GM19023 (cell line): ENCODE results near the gene TLE3.
"Not testable (repeated sequence)": the region's sequence is repeated elsewhere in the genome, so short reads cannot be mapped to it uniquely, and the experiment has no call there.

Source experiments
- ATAC-seq: cut with Tn5 transposase; IDR thresholded peaks from one replicate; pipeline ENCODE4 v1.9.1; 2021; ENCODE audit warnings: mild to moderate bottlenecking, moderate library complexity; ENCODE audit not compliant: unreplicated experiment

Gene TLE3

GRCh38 chr15:70127288-70127746, 29.6 kb upstream of the TLE3 start:
- ATAC-seq = no peak

DNA sequence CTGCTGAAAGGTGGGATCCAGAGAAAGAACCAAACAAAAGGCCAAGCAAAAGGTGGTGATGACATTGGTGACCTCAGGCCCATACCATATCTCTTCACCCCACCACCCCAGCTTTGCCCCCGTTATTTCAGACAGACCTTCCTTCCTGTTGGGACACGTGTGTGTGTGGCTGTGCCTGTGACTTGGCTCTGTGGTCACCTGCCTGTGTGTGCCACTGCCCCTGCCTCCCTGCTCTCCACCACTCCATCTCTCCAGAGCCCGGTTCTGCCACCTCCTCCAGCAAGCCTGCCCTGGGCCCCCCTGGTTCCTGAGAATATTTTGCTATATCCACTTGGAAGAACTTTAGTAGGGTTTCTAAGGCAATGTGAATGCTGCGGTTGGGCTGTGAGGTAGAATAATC, 28.6 kb upstream of the TLE3 start:
- no peak for ATAC-seq

DNA sequence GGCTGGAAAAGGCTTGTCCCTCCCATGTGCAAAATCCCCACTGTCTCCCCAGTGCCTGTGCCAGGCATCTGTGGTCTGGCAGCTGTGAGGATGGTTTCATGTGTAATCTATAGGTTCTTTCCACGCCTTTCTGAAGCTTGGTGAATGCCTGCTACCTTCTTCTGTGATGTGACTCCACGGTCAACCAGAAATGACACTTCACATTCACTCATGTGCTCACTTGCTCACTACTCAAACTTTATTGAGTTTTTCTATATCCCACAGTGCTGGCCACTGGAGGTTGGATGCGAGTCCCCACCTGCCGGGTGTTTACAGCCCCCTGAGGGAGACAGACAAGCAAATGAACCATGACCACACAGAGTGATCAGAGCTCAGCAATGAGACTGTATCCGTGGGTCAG, 27.9 kb upstream of the TLE3 start:
- no peak for ATAC-seq

DNA sequence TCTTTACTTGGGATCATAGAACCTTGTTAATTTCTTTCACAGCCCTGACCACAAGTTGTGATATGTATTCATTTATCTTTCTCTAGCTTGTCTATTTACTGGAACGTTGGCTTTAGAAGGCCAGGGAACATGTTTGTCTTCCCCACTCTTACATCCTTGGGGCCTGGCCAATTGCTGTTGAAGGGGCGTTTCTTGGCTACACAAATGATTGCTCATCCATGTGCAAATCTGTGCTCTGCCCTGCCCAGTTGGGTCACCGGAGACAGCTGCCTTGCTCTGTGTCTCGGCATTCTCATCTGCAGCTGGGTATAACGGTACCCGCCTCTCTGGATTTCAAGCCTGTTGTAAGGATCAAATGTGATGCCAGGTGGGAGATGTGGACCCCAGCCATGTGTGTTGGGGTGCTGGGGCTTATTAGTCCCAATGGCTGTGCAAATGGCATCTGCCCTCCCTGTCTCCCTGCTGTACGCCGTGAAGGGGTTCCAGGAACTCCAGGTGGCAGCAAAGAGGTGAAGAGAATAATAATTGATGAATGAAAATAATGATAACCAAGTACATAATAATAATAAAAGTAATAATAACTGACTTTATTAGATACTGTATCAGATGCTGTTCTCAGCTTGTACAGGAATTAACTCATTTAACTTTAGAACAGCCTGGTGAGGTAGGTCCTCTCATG, 24.0 kb upstream of the TLE3 start:
- ATAC-seq = no peak

DNA sequence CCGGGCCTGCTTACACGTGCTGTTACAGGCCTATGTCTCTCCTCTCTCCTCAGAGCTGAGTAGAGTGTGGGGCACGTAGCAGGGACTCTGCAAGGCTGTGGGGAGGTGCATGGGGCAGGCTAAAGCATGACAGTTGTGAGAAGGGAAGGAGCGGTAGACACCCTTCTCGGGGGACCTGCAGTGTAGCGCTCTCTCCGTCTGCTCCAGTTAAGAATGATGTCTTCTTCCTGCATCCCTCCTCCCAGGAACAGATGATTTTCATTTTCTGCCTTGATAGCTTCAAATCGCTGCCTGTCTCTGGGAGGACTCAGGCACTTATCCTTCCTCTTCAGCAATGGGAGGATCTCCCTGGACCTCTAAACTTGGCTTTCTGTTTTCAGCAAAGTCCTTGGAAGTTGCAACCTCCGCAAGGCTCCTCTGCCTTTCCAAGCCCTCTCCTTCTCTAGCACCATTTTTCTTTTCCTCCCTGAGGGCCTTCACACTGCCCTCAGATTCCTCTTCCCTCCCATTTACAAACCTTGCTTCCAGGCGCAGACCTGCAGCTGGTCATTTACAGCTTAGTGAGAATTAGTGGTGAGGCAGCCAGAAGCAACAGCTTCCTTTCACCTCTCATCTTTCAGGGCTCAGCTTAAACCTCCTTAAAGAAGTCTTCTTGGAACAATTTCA, 23.4 kb upstream of the TLE3 start:
- ATAC-seq = no peak

DNA sequence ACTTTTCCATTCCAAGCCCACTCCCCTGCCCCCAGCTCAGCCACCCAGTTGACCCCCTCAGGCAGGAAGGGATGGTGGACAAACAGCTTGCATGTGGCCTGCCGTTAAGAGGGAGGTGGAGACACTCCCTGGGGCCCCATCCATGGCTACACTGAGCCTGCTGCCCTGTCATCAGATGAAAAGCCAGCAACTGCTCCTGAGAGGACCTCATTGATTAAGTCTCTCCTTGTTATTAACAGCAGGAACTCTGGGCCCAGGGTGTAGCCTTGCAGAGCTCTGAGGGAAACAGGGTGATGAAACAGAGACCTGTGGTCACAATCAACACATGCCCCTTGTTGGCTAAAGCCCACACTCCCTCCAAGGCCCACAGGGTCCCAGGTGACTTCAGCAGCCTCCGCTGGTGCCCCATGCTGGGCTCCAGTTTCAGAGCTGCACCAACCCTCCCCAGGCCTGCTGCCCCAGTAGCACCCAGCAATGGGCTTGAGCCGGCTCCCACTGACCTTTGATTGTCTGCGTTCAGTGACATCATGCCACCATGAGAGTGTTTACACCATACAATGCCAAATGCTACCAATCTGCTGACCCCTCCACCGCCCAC, 22.3 kb upstream of the TLE3 start:
- ATAC-seq = no peak

GRCh38 chr15:70118599-70118998, 20.9 kb upstream of the TLE3 start:
- no peak for ATAC-seq

- ATAC-seq = no peak
These were observed 18.6 kb upstream of the TLE3 start for GRCh38 chr15:70116317-70116716.

DNA sequence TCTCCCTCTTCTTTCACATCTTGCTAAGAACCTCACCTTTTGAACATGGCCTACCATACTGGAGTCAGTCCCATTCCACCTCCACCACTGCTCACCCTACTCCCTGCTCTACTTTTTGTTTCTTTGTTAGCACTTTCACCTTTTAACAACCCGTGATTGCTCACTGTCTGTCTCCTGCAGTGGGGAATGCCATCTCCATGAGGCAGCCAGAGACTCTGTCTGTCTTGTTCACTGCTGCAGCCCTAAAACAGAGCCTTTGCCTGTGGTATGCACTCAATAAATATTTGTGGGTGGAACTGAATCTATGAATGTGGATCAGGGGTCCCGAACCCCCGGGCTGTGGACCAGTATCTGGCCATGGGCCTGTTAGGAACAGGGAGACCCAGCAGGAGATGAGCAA, 16.5 kb upstream of the TLE3 start:
- ATAC-seq = no peak

DNA sequence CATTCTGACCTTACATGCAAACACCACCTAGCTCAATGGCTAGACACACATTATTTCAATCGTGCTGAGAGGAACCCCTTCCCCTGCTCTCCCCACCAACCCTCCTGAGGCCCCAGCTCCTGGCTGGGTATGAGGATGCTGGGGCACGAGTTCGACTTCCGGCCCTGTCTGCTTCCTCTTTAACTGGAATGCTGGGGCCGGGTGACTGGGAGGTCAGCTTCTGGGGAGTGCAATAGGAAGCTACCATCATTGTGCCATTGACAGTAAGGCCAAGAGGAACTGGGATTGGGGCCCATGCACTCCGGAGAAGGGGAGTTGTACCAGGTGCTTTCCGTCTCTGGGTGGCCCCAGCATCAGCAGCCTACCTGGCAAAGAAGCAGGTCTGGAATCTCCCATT, 15.6 kb upstream of the TLE3 start:
- no peak for ATAC-seq

- not testable (repeated sequence) for ATAC-seq
These were observed 15.0 kb upstream of the TLE3 start for GRCh38 chr15:70112572-70113303.

- ATAC-seq = no peak
These were observed 14.3 kb upstream of the TLE3 start for GRCh38 chr15:70112074-70112395.

DNA sequence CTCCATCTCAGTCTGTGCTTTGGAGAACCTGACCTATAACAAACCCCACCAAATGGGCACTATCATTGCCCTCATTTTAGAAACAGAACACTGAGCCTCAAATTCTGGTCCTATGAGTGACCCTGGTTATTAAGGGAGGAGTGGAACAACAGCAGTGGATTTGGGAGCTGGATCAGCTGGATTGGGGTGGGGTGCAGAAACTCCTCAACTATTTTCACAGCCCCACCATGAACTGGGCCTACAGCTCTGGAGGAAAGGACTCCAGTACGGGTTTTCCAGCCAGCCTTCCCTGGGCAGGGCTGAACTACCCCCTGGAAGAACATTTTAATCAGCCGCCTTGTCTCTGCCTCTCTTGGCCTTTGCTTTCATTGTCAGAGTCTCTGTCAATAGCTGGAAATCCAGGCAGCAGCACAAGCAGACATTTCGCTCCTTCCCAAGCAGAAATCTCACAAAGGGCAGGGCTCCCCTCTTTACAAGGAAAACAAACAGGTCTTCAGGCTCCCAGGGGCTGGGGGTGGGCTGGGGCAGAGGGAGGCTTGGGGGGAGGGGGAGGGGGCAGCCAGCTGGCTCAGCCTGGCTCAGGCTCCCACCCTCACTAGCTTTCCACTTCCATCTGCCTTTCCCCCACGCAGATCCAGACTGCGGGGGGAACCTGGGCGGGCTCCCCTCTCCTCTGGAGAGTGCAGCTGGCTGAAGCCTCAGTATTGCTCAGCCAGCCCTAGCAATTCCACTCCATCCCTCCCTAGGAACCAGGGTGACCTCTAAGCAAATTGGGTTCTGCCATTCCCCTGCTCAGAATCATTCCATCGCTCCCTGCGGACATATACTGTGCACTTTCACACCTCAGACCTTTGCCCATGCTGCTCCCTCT, 13.7 kb upstream of the TLE3 start:
- ATAC-seq = no peak

DNA sequence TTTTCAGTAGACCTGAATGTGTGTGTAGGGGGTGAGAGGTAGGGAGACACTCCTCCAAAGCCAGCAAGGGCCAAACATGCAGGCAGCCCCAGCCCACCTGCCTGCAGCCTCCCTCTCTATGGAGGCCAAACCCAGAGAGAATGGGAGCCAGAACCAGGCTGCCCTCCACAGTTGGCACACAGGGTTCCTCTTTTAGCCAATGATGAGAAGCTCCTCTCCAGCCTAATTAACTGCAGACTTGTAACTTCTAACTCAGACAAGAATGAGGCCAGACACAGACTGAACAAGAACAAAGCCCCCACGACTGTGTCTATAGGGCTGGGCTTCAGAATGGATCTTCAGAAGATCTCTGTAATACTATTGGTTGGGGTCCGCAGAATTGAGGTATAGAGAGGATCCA, 12.3 kb upstream of the TLE3 start:
- ATAC-seq = no peak

DNA sequence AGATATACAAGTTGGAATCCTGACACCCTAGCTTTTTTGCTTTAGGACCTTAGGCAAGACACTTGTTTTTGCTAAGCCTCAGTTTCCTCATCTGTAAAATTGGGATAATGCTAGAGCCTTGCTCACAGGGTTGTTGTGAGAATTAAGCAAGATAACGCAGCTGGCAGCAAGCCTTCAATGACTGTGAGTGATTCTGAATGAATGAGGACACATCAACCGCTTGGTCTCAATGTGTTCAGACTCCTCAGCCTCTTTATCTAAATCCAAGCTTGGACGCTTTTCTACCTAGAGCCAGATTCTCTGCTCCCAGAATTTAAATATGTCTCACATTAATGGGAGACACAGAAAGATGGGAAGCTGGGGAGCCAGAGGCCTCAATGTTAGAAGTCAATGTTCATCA, 11.8 kb upstream of the TLE3 start:
- no peak for ATAC-seq

- ATAC-seq = no peak
These were observed 6.3 kb upstream of the TLE3 start for GRCh38 chr15:70103880-70104626.

DNA sequence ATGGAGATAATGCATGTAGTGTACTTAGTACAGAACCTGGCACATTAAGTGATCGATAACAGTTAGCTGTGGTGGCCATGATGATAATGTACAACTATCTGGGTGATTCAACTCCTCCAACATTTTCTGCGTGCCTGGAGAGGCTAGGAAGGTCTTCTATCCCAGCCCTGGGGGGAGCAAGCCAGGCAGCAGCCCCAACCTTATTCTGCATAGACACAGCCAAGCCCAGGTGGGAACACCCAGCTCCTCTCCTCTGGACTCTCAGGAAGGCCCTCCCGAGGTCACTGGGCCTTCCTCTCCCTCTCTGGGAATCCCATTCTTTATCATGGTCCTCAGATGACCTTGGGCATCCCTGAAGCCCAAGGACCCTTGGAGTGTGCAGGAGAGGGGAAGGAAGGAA, 5.1 kb upstream of the TLE3 start:
- no peak for ATAC-seq

DNA sequence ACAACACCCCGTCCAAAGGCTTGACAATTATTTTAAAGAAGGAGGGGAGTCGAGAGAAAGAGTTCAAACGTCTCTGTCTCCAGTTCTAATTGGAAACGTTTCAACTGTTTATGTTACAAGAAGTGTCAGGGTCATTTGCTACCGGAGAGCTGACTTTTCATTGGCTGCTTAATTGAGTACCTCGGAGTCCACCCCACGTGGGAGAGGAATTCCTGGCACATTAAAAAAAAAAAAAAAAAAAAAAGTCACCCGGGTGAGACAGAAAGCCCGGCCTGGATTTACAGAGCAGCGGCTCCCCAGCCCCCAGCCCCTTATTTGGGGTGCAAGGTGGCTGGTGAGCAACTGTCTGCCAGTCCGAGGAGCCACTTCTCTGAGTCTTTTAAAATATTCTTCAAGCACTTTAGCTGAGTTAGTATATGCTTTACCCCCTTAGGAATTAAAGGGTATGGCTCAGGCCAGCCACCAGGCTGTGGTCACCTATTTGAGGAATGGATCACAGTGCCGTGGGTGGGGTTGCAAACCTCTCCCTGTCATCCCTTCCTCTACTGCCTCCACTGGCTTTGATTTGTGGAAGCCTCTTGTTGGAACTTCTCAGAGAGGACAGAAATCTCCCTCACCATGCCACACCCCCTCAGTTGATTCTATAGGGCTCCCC, 3.9 kb upstream of the TLE3 start:
- ATAC-seq = no peak

DNA sequence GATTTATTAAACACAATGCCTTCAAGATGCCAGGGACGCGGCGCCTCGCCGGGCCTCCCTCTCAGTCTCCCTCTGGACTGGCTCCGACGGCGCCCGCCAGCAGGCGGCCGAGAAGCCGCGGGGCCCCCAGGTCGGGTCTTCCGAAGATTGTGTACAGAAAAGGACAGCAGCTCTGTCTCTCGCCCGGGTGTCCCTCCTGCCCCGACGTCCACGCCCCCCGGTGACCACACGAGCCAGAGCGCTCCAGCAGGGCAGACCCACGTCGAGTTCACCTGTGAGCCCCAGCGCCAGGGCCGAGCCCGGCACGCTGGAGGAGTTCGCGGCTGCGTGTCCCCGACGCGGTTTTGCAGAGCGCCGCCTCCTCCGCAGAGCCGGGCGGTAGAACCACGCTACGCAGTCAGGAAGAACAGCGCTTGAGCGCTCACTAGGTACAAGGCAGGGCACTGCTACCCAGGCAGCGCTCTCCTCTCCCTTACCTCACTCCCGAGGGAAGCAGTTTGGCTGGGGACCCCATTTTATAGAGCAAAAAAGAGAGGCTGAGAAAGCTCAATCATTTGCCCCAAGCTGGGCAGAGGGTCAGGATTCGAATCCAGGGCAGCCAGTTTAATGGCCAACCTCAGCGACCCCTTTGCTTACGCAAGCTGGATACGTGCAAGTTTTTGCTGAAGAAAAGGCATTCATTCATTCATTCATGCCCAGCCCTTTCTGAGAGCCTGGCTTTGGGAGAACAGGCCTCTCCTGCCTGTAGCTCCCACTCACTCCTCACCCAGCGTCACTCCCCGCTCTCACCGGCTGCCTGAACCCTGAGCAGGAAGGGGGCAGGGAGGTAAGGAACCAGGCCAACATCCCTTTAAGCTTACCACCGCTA, 3.0 kb upstream of the TLE3 start:
- ATAC-seq = no peak
